Measurements from ENCODE around the gene TLR5. TPM values are rescaled to one million over a fixed set of nuclear protein-coding genes. Genes with fewer than 3 reads are reported as not detected.

Gene TLR5
- total RNA-seq, 1 donor from 2014 or later = 3.1 TPM

Other genes starting within 250 kb of the TLR5 start
- 4.7 TPM for gene SUSD4, start 220.9 kb upstream of the TLR5 start, total RNA-seq

All from skeletal muscle tissue (tissue), 1 donor.